Sigmoid colon (tissue), 3 donors: ENCODE data around the gene S100A10.

Source experiments
- POLR2A ChIP-seq, 2 donors: fragments of 450-650 bp; IDR thresholded peaks; one replicate each; pipeline ENCODE4 v1.6.1; 2016; ENCODE audit warnings: antibody characterized with exemption in 2 of 2, mild to moderate bottlenecking in 2 of 2, moderate library complexity in 2 of 2
- TF ChIP-seq, protein P1 (sequence below), 4 experiments: fragments of 450-650 bp in 3 of 4; fragments of 200-600 bp in 1 of 4; IDR thresholded peaks; one replicate each; pipeline ENCODE4 v1.5.1; 2016 to 2019; ENCODE audit warnings: antibody characterized with exemption in 4 of 4, mild to moderate bottlenecking in 3 of 4, moderate library complexity in 2 of 4

- TF ChIP-seq, protein P1, sequence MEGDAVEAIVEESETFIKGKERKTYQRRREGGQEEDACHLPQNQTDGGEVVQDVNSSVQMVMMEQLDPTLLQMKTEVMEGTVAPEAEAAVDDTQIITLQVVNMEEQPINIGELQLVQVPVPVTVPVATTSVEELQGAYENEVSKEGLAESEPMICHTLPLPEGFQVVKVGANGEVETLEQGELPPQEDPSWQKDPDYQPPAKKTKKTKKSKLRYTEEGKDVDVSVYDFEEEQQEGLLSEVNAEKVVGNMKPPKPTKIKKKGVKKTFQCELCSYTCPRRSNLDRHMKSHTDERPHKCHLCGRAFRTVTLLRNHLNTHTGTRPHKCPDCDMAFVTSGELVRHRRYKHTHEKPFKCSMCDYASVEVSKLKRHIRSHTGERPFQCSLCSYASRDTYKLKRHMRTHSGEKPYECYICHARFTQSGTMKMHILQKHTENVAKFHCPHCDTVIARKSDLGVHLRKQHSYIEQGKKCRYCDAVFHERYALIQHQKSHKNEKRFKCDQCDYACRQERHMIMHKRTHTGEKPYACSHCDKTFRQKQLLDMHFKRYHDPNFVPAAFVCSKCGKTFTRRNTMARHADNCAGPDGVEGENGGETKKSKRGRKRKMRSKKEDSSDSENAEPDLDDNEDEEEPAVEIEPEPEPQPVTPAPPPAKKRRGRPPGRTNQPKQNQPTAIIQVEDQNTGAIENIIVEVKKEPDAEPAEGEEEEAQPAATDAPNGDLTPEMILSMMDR (IDR thresholded peaks at IDR 0.05) = no peak
- no peak for TF ChIP-seq POLR2A (IDR thresholded peaks at IDR 0.05)
These were observed 24.9 kb upstream of the S100A10 start for GRCh38 chr1:152018537-152018936.
